Left renal cortex interstitium (tissue), 4 donors: ENCODE results near the gene HOXA10. TPM values are rescaled to one million over a fixed set of nuclear protein-coding genes. Genes with fewer than 3 reads are reported as not detected.

ENCODE experiments used
- DNase-seq, 4 donors: peaks; one replicate each; pipeline ENCODE4 v3.0.0-alpha.2; 2013; ENCODE audit warnings: low read depth in 4 of 4, low spot score in 2 of 4, missing footprints in 1 of 4
- polyA plus RNA-seq, 4 donors: library from polyadenylated mRNA; unstranded; fragments of 120-200 nt; gene quantifications; one replicate each; pipeline ENCODE4 v1.2.1, GENCODE V29; 2013; ENCODE audit not compliant: insufficient read length in 4 of 4

HOXA10 gene
- polyA plus RNA-seq, 4 donors, result 131 to 160 (median 151) TPM

DNA sequence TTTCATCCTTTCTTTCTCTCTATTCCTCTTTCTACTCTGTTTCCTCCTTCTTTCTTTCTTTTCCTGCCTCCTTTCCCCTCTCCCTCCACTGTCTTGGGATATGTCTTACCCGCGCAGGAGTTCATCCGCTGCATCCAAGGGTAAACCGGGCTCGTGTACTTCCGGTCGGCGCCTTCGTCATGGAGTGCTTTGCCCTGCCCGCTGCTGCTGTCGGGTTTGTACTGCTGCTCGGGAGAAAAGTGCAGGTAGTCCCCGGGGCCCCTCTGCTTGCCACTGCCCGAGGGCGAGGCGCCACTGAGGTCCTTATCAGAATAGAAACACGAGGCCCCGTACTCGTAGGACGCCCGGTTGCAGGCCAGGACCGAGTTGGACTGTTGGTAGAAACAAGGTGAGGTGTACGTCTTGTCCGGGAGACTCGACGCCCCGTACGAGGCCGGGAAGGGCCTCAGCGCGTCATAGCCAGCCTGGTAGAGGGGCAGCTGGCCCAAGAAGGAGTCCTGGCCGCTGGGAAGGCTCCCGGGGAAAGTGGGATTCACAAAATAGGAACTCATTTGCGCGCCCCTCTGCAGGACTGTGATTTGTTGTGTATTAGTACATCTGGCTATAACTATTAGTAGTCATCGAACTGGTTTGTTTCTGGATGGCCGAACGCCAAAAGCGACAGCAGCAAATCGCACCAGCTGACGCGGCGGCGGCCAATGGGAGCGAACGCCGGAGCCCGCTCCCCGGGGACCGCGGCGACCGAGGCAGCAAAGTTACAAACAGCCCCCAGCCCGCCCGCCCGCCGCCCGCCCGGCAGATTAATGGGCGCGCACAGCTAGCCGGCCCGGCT is 26.7 kb downstream of the HOXA10 start, which contains the start of gene HOXA6:
Gene HOXA6, minus strand, starts transcription at position 576 of the 832 bp plus-strand sequence. Its CDS starts 25 bp downstream, at position 551.
- no peak for DNase-seq

DNA sequence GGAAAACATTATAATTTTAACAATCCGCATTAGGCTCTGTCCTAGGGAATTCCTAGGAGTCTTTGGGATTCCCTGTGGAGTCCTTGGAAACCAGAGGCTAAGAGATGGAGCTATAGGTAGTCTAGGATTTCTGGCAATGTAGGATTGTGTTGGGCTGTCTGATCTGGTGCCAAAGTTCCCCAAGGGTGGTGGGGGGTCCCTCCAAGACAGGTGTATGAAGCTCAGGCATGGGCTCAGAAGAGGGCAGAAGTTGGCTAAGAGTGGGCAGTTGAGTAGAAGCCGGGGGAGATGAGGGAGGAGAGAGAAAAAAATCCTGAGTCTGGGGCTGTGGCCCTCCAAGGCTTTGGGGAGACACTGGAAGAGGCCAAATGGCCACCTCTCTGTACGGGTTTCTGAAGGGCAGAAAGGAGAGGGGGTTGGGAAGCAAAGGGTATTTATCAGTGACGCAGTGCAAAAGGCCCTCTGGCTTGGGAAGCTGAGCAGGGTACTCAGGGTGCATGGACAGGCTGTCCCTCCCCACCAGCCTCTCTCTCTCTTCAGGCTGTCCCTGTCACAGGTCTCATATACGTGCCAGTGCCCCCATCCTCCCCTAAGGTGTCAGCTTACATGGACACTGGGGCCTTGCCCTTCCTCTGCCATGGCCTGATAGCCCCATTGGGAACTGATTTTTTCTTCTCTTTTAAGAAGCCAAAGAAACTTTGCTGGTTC is 27.5 kb downstream of the HOXA10 start:
- DNase-seq, result no peak

DNA sequence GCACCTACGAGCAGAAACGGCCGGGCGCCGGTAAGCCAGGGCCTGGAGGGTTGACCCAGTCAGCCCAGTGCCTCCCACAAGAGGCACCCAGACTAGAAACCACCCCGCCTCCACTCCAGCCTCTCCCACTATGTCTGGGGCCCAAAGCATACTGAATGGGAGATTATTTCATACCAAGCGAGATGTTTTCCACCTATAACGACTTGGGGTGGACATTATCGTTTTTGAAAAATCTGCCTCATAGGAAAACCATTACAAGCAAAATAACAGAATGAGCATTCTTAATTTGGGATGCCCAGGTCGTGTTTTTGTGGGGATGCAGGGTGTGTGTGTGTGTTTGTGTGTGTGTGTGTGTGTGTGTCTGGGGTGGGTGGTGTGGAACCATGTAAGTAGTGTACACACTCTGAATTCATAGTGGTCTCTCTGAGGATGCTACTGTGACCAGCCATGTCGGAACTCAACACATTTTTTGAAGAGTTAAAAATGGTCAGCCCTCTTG is 28.2 kb downstream of the HOXA10 start:
- no peak for DNase-seq

GRCh38 chr7:27145165-27145913 is 28.8 kb downstream of the HOXA10 start:
- no peak for DNase-seq

DNA sequence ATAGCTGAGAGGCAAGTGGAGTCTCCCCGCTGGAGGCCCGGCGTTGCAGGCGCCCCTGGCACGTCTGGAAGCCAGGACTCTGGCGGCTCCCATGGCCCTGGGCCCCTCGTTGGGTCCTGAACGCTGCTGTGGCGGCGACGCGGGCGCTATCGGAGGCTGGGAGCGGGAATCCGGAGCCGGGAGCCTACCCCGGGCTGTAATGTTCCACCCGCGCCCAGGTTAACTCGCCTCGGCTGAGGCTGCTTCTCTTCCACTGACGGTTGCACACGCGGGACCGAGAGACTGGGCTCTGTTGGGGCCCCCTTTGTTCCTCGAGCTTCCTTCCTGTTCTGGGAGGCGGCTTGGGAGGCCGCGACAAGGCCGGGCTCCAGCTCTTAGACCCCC is 29.3 kb downstream of the HOXA10 start:
- DNase-seq, result no peak

- DNase-seq, result no peak
These were observed 30.0 kb downstream of the HOXA10 start for GRCh38 chr7:27143950-27144780.

DNA sequence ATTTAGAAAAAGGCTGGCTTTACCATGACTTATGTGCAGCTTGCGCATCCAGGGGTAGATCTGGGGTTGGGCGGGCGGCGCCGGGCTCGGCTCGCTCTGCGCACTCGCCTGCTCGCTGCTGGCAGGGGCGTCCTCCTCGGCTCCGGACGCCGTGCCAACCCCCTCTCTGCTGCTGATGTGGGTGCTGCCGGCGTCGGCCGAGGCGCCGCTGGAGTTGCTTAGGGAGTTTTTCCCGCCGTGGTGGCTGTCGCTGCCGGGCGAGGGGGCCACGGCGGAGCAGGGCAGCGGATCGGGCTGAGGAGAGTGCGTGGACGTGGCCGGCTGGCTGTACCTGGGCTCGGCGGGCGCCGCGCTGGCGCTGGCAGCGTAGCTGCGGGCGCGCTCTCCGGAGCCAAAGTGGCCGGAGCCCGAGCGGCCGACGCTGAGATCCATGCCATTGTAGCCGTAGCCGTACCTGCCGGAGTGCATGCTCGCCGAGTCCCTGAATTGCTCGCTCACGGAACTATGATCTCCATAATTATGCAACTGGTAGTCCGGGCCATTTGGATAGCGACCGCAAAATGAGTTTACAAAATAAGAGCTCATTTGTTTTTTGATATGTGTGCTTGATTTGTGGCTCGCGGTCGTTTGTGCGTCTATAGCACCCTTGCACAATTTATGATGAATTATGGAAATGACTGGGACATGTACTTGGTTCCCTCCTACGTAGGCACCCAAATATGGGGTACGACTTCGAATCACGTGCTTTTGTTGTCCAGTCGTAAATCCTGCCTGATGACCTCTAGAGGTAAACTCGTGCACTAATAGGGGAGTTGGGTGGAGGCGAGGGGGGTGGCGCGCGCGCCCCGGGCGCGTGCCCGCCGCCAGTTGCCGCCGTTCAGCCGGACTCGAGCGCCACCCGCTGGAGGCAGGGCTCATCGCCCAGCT is 30.8 kb downstream of the HOXA10 start, which contains the start of gene HOXA5:
Gene HOXA5, minus strand, starts transcription at position 659 of the 927 bp plus-strand sequence. Its CDS starts 74 bp downstream, at position 585.
- DNase-seq, result peak in 1 of 4 donors; percentile 88

GRCh38 chr7:27142580-27143022 is 31.5 kb downstream of the HOXA10 start:
- no peak for DNase-seq

GRCh38 chr7:27141923-27142579 is 32.1 kb downstream of the HOXA10 start:
- no peak for DNase-seq

DNA sequence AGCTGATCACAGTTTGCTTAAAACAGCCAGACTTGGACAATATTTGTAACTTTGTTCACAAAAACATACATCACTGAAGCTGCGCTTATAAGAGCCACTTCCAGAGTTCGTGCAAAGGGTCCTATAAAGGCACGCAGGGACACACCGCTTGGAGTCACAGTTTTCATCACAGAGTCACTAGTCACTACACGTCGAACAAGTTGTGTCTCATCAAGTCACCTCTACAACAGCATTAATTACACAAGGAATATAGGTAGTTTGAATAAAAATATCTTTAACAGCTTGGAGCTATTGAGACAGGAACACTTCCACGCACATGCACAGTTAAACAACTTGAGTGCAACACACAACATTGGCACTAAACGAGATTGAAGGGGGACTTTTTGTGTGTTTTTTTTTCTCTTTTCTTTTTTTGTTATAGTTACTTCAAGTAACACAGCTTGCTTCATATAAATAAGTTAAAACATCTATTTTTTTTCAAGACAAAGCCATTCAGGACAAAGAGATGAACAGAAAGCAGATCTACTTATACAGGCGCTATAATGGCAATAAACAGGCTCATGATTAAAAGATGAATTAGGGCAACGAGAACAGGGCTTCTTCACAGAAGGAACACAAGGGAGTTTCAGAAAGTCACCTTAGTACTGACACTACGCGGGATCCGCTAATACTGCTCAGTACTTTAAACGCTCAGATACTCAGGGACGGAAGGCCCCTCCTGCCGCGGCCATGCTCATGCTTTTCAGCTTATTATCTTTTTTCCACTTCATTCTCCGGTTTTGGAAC is 32.8 kb downstream of the HOXA10 start:
- DNase-seq, result no peak

GRCh38 chr7:27140126-27140857 is 33.8 kb downstream of the HOXA10 start:
- DNase-seq, result no peak

DNA sequence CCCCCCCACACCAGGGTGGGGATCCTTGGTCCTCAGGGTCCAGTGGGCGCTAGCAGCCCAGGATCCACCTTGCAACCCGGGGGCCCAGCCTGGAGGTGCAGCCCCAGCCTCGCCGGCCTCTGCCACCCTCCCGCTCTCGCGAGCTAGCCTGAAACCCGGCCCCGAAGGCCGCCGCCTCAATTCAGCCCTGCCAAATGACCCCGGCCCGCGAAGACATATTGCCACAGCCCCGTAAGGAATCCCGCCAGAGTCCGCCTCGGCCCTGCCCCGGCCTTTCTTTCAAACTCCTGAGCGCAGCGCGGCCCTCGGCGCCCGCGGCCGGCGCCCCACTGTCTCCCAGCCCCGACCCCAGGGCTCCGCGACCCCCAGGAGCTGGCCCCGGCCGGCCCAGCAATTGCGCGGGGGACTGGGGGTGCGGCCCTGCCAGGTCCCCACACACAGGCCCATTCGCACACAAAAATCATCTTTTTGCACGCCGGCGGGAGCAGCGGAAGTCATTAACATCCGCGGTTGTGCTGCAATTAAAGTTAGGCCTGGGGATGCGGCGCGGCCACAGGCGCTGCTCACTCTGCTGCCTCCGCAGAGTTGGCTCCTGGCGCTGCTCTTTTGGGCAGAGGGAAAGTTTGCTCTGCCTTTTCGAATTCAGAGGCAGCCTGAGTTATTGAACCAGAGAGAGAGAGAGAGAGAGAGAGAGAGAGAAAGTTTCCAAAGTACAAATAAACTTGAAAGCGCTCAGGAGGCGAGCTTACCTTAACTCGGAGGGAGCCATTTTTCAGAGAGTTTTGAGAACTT is 34.6 kb downstream of the HOXA10 start:
- no peak for DNase-seq

DNA sequence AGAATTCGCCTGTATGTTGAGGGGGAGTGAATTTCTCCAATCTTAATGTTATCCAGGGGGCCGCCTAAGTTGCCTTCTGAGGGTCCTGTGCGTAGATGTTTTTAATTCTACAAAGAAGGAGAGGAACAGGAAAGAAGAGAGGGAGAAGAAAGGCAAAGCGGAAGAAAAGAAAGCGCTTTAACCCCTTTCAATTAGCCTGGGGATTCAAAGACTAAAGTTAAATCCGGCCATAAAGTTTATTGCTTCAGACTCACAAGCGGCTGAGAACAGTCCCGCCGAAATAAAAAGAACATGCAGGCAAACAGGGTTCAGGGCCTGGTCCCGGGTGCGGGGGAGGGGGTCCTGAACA is 35.2 kb downstream of the HOXA10 start:
- no peak for DNase-seq

DNA sequence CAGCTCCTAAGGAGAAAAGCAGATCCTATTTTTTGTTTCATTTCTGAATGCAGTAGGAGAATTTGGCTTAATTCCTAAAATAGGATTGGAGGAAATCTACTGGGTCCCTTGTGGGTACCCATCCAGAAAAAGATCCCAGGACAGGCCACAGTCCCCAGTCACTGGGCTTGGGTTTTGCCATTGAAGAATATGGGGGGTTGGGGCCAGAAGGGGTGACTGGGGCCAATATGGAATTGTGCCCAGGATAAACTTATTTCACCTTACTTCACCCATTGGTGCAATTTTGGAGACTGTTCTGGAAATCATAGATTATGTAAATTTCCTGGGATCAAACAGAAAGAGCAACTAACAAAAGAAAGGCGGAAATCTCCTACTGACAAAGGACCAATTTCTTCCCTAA is 35.6 kb downstream of the HOXA10 start:
- no peak for DNase-seq

DNA sequence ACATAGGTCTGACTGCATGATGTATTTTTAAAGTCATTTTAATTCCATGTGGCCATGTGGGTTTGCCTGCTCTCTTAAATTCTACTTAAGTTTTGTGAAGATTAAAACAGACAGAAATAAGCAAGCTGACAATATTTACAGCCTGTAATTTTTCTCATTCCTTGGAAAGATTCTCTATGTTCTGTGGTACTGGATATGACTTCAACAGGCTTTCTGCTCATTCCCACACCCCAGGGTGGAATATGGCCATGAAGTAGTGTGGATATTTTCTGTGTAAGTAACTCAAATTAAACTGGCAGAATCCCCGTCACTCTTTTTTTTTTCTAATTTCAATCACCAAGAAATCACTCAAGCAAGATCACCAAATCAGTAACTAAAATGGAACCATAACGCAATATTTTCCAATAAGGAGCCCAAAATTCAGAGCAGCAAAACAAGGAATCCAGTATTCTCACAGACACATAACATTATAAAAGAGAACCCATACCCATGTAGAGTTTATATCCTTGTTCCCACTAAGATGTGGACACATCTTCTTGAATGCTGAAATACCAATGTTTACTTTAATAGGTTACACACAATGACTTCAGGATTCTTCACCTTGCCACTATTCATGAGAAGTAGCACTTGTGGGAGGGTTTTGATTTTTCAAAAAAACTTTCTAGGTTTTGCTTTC is 36.3 kb downstream of the HOXA10 start:
- no peak for DNase-seq

DNA sequence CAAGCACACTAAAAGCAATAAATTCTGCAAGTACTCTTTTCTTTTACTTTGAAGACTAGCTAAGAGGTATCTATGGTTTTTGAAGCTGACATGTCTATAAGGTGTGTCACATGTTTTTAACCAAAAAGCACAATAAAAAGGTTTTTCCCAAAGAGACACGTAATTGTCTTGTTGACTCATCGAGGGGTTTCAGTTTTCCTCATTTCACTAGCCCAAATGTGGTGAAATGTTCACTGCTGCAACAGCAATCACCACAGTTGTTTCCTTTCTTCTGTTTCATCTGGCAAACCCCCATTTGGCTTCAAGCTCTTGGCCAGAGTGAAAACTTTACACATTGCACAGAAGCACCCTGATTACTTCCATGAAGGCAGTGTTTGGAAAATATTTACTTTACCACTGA is 39.7 kb downstream of the HOXA10 start:
- no peak for DNase-seq
